ENCODE data around the gene GPD1L.

GRCh38 chr3:32106929-32107362, 526 bp downstream of the GPD1L start:
- TF ChIP-seq, protein P1, sequence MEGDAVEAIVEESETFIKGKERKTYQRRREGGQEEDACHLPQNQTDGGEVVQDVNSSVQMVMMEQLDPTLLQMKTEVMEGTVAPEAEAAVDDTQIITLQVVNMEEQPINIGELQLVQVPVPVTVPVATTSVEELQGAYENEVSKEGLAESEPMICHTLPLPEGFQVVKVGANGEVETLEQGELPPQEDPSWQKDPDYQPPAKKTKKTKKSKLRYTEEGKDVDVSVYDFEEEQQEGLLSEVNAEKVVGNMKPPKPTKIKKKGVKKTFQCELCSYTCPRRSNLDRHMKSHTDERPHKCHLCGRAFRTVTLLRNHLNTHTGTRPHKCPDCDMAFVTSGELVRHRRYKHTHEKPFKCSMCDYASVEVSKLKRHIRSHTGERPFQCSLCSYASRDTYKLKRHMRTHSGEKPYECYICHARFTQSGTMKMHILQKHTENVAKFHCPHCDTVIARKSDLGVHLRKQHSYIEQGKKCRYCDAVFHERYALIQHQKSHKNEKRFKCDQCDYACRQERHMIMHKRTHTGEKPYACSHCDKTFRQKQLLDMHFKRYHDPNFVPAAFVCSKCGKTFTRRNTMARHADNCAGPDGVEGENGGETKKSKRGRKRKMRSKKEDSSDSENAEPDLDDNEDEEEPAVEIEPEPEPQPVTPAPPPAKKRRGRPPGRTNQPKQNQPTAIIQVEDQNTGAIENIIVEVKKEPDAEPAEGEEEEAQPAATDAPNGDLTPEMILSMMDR (IDR thresholded peaks at IDR 0.05 in 4 of 5, conservative IDR thresholded peaks at IDR 0.05 in 1 of 5), result no peak
- TF ChIP-seq POLR2A (IDR thresholded peaks at IDR 0.05), result no peak

Data from gastrocnemius medialis (tissue), 4 donors.